ENCODE data around the gene MDFI.

- TF ChIP-seq, protein P1, sequence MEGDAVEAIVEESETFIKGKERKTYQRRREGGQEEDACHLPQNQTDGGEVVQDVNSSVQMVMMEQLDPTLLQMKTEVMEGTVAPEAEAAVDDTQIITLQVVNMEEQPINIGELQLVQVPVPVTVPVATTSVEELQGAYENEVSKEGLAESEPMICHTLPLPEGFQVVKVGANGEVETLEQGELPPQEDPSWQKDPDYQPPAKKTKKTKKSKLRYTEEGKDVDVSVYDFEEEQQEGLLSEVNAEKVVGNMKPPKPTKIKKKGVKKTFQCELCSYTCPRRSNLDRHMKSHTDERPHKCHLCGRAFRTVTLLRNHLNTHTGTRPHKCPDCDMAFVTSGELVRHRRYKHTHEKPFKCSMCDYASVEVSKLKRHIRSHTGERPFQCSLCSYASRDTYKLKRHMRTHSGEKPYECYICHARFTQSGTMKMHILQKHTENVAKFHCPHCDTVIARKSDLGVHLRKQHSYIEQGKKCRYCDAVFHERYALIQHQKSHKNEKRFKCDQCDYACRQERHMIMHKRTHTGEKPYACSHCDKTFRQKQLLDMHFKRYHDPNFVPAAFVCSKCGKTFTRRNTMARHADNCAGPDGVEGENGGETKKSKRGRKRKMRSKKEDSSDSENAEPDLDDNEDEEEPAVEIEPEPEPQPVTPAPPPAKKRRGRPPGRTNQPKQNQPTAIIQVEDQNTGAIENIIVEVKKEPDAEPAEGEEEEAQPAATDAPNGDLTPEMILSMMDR (IDR thresholded peaks at IDR 0.05), result no peak
- TF ChIP-seq EZH2 (IDR thresholded peaks at IDR 0.05), result no peak
- no peak for TF ChIP-seq EZH2phosphoT487 (IDR thresholded peaks at IDR 0.05)
Measured at GRCh38 chr6:41673704-41674000, 35.4 kb downstream of the MDFI start.

Data from neural progenitor cell (in vitro differentiated cells).